B cell (primary cell): ENCODE measurements around the gene PRR14L. TPM values are rescaled to one million over a fixed set of nuclear protein-coding genes. Genes with fewer than 3 reads are reported as not detected.

Source experiments
- ATAC-seq: fragments of 200-7000 bp; cut with Tn5 transposase; one replicate; pipeline ENCODE4 v1.10.0; 2021; ENCODE audit warnings: low read depth, mild to moderate bottlenecking, moderate number of reproducible peaks, moderate library complexity
- CTCF ChIA-PET: fragments of 350-600 bp; sonication (Branson Sonifier 250); formaldehyde crosslinking; loops from one replicate; lab custom pipeline; 2021; ENCODE audit warnings: antibody characterized with exemption, inconsistent platforms; lab: Charles Lee
- POLR2A ChIA-PET: fragments of 350-600 bp; sonication (Branson Sonifier 250); formaldehyde crosslinking; loops from one replicate; lab custom pipeline; 2021; ENCODE audit warnings: antibody characterized with exemption; lab: Charles Lee
- DNase-seq: peaks from one replicate; pipeline ENCODE4 v3.0.0; 2013
- H2AFZ ChIP-seq: 2 replicates; pipeline ENCODE4 v1.6.1; 2012; ENCODE audit warnings: mild to moderate bottlenecking, low read depth, low read length; ENCODE audit not compliant: insufficient read depth, poor library complexity, severe bottlenecking
- H3K27ac ChIP-seq, 2 donors: 1 replicate in 1 of 2; 2 replicates in 1 of 2; pipeline ENCODE4 v1.5.1; 2012 to 2013; ENCODE audit warnings: low read length in 2 of 2, mild to moderate bottlenecking in 2 of 2, moderate library complexity in 1 of 2
- H3K27me3 ChIP-seq, 4 experiments: fragments of 200-600 bp in 1 of 4; sonication (generic) in 1 of 4; replicated peaks in 1 of 4; 1 replicate in 2 of 4; 2 replicates in 2 of 4; pipeline versions ENCODE4 v1.6.1 to v1.7.0; 2013 to 2016; ENCODE audit warnings: low read length in 3 of 4, mild to moderate bottlenecking in 2 of 4, mixed read lengths in 1 of 4, moderate library complexity in 1 of 4; ENCODE audit not compliant: insufficient read depth in 4 of 4, control insufficient read depth in 3 of 4; ENCODE audit errors: control extremely low read depth in 1 of 4
- H3K36me3 ChIP-seq, 2 experiments: replicated peaks in 1 of 2; 1 replicate in 1 of 2; 2 replicates in 1 of 2; pipeline versions ENCODE4 v1.6.1 to v1.7.1; 2013; ENCODE audit warnings: low read length in 1 of 2; ENCODE audit not compliant: insufficient read depth in 2 of 2, control insufficient read depth in 1 of 2; ENCODE audit errors: control extremely low read depth in 1 of 2, extremely low read depth in 1 of 2
- H3K4me1 ChIP-seq, 2 donors: fragments of 200-600 bp in 1 of 2; sonication (generic) in 1 of 2; 1 replicate in 1 of 2; 2 replicates in 1 of 2; pipeline versions ENCODE4 v1.5.1 to v1.6.1; 2013 to 2017; ENCODE audit warnings: low read length in 2 of 2; ENCODE audit not compliant: control insufficient read depth in 2 of 2, insufficient read depth in 2 of 2
- H3K4me2 ChIP-seq: replicated peaks from 2 replicates; pipeline ENCODE3; 2012; ENCODE audit warnings: mild to moderate bottlenecking, low read depth, low read length; ENCODE audit not compliant: poor library complexity, severe bottlenecking
- H3K4me3 ChIP-seq, 5 experiments: fragments of 200-600 bp in 1 of 5; sonication (generic) in 1 of 5; 1 replicate in 3 of 5; 2 replicates in 2 of 5; pipeline versions ENCODE4 v1.5.1 to v1.7.0; 2011 to 2016; ENCODE audit warnings: low read length in 4 of 5, mild to moderate bottlenecking in 4 of 5, low read depth in 2 of 5, control low read depth in 1 of 5, moderate library complexity in 1 of 5; ENCODE audit not compliant: insufficient read depth in 1 of 5; ENCODE audit errors: control extremely low read depth in 1 of 5, extremely low read depth in 1 of 5
- H3K79me2 ChIP-seq: fragments of 200-600 bp; sonication (generic); one replicate; pipeline ENCODE4 v1.6.0; 2016; ENCODE audit warnings: low read length; ENCODE audit not compliant: control insufficient read depth, insufficient read depth
- H3K9ac ChIP-seq: fragments of 200-600 bp; sonication (generic); 2 replicates; pipeline ENCODE4 v1.6.1; 2017; ENCODE audit warnings: mild to moderate bottlenecking, low read length, moderate library complexity
- H3K9me3 ChIP-seq, 3 donors: one replicate each; pipeline versions ENCODE4 v1.6.1 to v1.7.1; 2013; ENCODE audit warnings: low read length in 2 of 3; ENCODE audit not compliant: control insufficient read depth in 2 of 3, insufficient read depth in 1 of 3; ENCODE audit errors: control extremely low read depth in 1 of 3
- H4K20me1 ChIP-seq: 2 replicates; pipeline ENCODE4 v1.6.0; 2012; ENCODE audit warnings: mild to moderate bottlenecking, low read length; ENCODE audit not compliant: insufficient read depth, control insufficient read depth, poor library complexity, severe bottlenecking
- H3K27ac Mint-ChIP-seq: one replicate; pipeline ENCODE4 v1.8.0; 2021; ENCODE audit warnings: mixed read lengths
- H3K27me3 Mint-ChIP-seq: one replicate; pipeline ENCODE4 v1.8.0; 2021; ENCODE audit warnings: mixed read lengths
- H3K4me1 Mint-ChIP-seq: one replicate; pipeline ENCODE4 v1.8.0; 2021; ENCODE audit warnings: mixed read lengths
- H3K4me3 Mint-ChIP-seq: one replicate; pipeline ENCODE4 v1.8.0; 2021; ENCODE audit warnings: mixed read lengths
- H3K9me3 Mint-ChIP-seq: one replicate; pipeline ENCODE4 v1.8.0; 2022; ENCODE audit warnings: mixed read lengths; ENCODE audit not compliant: insufficient read depth
- EZH2 ChIP-seq: IDR thresholded peaks from 2 replicates; pipeline ENCODE4 v1.6.1; 2012; ENCODE audit warnings: borderline replicate concordance, low read depth, mild to moderate bottlenecking, moderate library complexity, low read length; ENCODE audit not compliant: insufficient read depth, poor library complexity, severe bottlenecking
- WGBS: methylation state at CpG from one replicate; pipeline ENCODE4 v1.1.5; 2013; ENCODE audit warnings: missing lambda C conversion rate; ENCODE audit not compliant: insufficient coverage; 5-methylcytosine and 5-hydroxymethylcytosine counted together
- intact Hi-C: fragments of 100-400 bp; cut with micrococcal nuclease; formaldehyde crosslinking; loops from one replicate; pipeline ENCODE4 v1.10.0; 2022
- polyA plus RNA-seq: library from polyadenylated mRNA; depleted of rRNA; stranded (reverse); fragments of >200 nt; gene quantifications from 2 replicates; pipeline ENCODE4 v1.2.3, GENCODE V29; 2012
- total RNA-seq, 2 donors: library from RNA; stranded (reverse); fragments of 120-200 nt in 1 of 2; gene quantifications; 1 replicate in 1 of 2; 2 replicates in 1 of 2; pipeline versions ENCODE4 v1.2.3 to v1.2.4, GENCODE V29; 2013 to 2022
- TF ChIP-seq, protein P1 (sequence below): fragments of 200-600 bp; IDR thresholded peaks from one replicate; pipeline ENCODE4 v1.8.0; 2022; ENCODE audit warnings: antibody characterized with exemption, mild to moderate bottlenecking

The PRR14L gene
- total and polyA plus RNA-seq, 2 donors (not counting 1 experiment from before 2014, with no cell fraction given) = 8.5 to 69.6 TPM

DNA sequence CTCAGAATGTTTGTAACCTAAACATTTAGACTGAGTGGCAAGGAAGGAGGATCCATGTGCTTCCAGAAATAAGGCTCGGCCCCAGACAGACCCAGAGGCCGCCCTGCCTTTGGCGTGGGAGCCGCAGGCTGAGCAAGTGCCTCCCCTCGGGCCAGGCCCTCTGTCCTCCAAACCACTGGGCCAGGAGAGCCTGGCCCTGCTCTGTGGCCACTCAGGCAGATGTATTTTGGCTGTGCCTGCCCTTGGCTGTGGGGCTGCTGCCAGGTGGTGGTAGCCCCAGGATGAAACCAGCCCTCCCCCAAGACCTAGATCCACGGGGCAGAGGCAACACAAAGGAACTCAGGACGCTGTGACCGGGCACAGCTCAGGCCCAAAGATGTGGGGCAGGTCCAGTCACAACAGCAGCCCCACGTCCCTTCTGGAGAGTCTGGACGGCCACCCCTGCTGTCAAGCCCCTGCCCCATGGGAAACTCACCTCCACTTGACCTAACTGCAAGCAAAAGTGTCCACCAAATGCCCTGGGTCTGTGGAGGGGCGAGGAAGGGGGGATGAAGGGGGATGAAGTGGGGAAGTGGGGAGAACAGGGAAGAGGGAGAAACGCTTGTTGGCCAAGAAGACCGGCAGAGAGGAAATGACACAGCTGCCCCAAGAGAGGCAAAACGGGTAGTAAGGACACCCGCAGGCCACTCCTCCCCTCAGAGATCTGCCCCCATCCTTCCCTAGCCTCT lies 111.9 kb downstream of the PRR14L start:
- DNase-seq = peak; percentile 67

More for the DNA sequence above, 111.9 kb downstream of the PRR14L start:
- ChIA-PET CTCF (interaction anchor here (0.6 to 4.4 kb wide), 16 partner anchors 10 to 309 kb away, joined by 3 to 25 read pairs (median 4); partner anchors contain the start of gene PISD), POLR2A (interaction anchor here (0.6 to 1.1 kb wide), 6 partner anchors 7 to 1003 kb away, joined by 3 to 10 read pairs (median 4); partner anchors contain the start of genes DEPDC5 and PISD)
- H3K9me3 Mint-ChIP-seq = no peaks in the 10 kb centered on the region
- Histone ChIP-seq H3K4me2 (peak overlapping the region; percentile 93), H3K4me1 (peaks cover 31 to 46% of the 10 kb centered on the region in 2 donors), H3K36me3 (peaks cover 0 to 8% of the 10 kb centered on the region in 2 experiments), H3K79me2 (peaks cover 60% of the 10 kb centered on the region), H3K9ac (peak overlapping the region; percentile 44), H4K20me1 (peaks cover 35% of the 10 kb centered on the region), H2AFZ (peak overlapping the region; percentile 58), H3K4me3 (peak overlapping the region; percentile 17 to 84 (median 38)), H3K27me3 (no peaks in the 10 kb centered on the region), H3K9me3 (no peaks in the 10 kb centered on the region), H3K27ac (peak overlapping the region; percentile 64 to 86)
- TF ChIP-seq, protein P1, sequence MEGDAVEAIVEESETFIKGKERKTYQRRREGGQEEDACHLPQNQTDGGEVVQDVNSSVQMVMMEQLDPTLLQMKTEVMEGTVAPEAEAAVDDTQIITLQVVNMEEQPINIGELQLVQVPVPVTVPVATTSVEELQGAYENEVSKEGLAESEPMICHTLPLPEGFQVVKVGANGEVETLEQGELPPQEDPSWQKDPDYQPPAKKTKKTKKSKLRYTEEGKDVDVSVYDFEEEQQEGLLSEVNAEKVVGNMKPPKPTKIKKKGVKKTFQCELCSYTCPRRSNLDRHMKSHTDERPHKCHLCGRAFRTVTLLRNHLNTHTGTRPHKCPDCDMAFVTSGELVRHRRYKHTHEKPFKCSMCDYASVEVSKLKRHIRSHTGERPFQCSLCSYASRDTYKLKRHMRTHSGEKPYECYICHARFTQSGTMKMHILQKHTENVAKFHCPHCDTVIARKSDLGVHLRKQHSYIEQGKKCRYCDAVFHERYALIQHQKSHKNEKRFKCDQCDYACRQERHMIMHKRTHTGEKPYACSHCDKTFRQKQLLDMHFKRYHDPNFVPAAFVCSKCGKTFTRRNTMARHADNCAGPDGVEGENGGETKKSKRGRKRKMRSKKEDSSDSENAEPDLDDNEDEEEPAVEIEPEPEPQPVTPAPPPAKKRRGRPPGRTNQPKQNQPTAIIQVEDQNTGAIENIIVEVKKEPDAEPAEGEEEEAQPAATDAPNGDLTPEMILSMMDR = no peak
- no peak for TF ChIP-seq EZH2
- no peaks in the 10 kb centered on the region for H3K27me3 Mint-ChIP-seq
- H3K4me3 Mint-ChIP-seq = peak overlapping the region; percentile 90
- H3K4me1 Mint-ChIP-seq = peaks cover 50% of the 10 kb centered on the region
- intact Hi-C loops = loop anchor here (1.0 to 10.0 kb wide), 3 partner anchors 24 to 1213 kb away; partner anchors contain the start of genes MORC2, MTFP1, PISD and TUG1
- ATAC-seq = peak; percentile 68
- H3K27ac Mint-ChIP-seq = peak overlapping the region; percentile 92
- WGBS = 13% methylated on average over 10 of the region's 15 CpGs
